Embryonic facial prominence (tissue), 1 donor: ENCODE data around the gene ETS1.

Experiments used
- DNase-seq: peaks from one replicate; pipeline ENCODE4 v3.0.0-alpha.2; 2016; ENCODE audit errors: extremely low spot score

ETS1 gene

GRCh38 chr11:128618603-128619002, 31.2 kb upstream of the ETS1 start:
- no peak for DNase-seq

DNA sequence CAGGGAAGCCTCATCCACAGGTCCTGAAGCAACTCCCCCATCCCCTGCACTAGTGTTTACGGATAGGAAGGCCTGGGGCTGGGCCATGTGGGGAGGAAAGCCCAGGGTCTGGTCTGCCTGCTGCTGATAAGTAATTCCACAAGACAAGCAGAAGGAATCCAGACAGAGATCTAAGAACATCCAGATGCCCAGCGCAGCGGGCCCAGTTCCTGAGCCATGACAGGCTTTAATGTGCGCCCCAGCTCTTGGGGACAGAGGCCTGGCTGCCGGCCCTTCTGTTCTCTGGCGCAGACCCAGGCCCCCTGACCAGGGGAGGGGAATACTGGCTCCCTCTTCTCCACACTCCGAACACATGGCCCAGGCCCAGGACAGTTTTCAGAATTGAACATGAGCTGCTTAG, 28.8 kb upstream of the ETS1 start:
- no peak for DNase-seq

GRCh38 chr11:128615612-128616011, 28.3 kb upstream of the ETS1 start:
- DNase-seq = no peak

DNA sequence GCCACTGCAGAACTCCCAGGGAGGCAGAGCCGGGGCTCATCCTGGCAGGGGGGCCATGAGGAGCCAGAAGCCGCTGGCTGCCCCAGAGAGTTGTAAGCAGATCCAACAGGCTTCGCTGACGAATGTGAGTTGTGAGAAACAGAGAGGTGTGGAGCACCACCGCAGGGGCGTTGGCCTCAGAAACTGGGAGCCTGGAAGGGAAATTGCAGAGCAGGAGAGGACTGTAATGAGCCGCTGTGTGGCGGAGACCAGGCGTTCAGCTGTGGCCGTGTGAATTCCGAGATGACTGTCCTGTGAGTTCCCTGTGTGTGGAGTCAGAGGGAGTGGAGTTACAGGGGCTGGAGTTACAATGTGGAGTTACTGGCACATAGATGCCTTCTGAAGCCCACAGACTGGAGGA, 27.7 kb upstream of the ETS1 start:
- DNase-seq = no peak

GRCh38 chr11:128614026-128614425, 26.7 kb upstream of the ETS1 start:
- no peak for DNase-seq

GRCh38 chr11:128613300-128613995, 26.1 kb upstream of the ETS1 start:
- no peak for DNase-seq

- no peak for DNase-seq
Measured at GRCh38 chr11:128610721-128611617, 23.6 kb upstream of the ETS1 start.

DNA sequence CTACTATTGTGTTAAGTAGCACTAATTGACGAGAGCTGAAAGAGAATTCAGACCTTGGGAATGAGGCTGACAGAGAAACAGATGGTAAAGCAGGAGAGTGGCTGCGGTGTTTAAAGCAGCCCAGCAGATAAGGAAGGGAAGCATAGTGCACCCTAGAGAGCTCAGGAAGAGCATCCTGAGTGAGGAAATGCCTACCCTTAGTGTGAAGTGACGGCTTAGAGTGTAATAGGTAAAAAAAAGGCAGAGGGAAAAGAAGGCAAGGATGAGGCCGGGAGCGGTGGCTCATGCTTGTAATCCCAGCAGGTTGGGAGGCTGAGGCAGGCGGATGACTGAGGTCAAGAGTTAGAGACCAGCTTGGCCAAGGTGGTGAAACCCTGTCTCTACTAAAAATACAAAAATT, 22.4 kb upstream of the ETS1 start:
- DNase-seq = no peak

DNA sequence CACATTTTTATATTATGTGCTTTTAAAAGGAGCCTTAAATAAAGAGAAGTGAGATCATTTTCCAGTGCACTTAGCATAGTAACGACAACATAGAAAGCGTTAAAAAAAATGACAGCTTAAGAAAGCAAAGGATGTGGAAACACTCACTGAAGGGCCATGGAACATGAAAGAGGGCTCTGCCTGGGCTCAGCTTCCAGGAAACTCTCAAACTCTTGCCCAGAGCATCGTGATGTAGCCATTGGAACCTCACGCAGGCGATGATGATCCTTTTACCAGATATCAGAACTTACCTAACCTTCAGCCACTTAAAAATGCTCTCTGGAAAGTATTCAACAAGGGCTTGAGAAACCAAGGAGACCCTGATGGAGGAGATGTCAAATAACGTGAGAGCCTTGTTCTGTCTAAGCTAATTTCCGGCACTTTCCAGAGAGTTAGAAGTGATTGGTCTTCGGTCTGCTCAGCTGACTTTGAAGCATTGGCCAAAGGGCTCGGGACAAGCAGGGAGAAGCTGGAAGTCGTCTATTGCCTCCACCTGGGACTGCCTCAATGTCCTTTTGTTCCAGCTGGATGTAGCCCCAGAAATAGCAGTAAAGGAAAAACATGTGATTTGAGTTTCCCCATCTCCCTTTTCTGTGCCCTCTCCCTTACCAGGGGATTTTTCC, 21.5 kb upstream of the ETS1 start:
- DNase-seq = no peak

DNA sequence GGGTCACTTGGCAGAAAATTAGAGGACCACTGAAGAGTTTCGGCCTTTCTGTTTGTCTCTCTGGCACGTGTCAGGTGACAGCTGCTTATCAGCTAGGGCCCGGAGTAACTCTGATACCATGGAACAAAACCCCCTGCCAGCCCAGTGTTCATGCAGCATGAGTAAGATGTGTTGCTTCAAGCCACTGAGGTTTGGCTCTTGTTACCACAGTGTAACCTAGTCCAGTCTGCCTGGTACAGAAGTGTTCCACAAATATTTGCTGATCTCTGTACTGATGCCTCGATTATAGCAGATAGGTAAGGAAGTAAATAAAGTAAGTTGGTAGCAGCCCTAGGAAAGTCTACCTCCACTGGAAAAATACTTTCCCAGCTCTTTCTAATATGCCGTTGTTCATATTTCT, 20.5 kb upstream of the ETS1 start:
- no peak for DNase-seq

DNA sequence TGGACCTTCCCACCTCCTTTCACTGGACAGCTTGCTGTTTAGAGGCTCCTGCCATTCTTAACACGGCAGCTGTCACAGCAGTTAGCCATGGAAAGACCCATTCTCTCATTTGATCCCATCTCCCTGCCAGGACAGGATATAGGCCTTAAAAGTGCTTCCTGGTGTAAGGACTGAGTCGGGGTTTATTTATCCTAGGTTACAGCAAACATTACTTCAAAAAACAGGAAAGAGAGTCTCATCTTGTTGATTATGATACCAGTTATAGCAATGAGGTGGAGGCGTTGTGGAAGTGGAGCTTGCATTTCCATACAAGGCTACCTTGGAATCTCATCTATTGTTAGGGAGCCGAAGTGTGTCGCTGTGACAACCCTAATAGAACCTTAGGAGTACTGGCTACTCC, 17.4 kb upstream of the ETS1 start:
- DNase-seq = no peak

- DNase-seq = no peak
Measured at GRCh38 chr11:128603752-128604414, 16.5 kb upstream of the ETS1 start.

GRCh38 chr11:128603003-128603696, 15.8 kb upstream of the ETS1 start:
- DNase-seq = no peak

DNA sequence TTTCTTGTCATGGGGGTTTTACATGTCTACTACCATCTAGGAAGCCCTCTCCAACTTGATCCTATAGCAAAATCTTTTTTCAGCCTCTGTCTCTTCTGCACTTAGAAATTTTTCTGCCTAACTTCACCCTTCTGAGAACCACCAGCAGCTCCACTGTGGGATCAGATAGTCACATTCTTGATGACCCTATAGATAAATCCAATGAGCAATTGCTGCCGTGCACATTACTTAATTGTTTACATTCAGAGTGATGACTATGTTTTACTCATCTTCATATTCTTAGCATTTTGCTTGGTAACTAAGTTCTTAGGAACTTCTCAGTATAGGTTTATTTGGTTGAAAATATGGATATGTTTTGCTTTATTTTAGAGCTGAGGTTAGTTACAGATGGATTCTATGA, 12.4 kb upstream of the ETS1 start:
- no peak for DNase-seq

DNA sequence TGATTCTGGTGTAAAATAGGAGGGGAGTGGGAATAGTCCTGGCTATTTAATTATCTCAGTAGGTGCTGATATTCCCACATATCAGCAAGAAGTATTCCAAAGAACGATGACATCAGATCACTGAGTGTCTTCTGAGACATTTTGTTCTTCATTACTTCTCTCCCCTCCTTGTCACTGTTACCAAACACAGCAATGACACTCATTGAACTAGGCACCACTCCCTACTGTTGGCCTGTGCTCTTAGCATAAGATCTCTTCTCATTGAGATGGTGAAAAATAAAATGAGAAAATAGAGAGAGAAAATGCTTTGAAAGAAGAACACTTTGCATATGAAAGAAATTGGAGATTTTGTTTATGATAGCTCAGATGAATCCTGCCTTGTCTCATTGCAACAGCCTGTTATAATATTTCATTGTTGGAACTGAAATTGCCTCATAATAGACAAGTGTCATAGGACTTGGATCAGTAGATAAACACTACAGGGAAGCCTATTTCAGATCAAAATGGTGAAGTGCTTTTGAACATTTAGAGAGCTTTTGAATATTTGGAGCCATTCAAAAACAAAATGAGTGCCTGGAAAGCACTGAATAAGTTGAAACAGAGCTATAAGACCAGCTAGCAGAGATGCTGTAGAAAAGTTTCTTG, 11.3 kb upstream of the ETS1 start:
- no peak for DNase-seq

DNA sequence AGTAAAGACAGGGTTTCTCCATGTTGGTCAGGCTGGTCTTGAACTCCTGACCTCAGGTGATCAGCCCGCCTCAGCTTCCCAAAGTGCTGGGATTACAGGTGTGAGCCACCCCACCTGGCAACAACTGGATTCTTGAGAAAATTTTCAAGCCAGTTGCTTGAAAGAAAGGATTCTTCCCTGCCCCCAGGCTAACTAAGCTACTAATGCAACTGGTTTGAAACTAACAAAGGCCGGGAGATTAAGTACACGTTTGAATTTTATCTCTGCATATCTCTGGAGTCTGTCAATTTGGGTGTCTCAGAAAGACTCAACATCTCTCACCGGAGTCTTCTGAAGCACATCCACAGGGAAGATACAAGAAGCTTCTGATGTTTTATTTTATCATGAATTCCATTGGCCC, 10.7 kb upstream of the ETS1 start:
- DNase-seq = no peak

- no peak for DNase-seq
Measured at GRCh38 chr11:128597209-128597608, 9.9 kb upstream of the ETS1 start.

DNA sequence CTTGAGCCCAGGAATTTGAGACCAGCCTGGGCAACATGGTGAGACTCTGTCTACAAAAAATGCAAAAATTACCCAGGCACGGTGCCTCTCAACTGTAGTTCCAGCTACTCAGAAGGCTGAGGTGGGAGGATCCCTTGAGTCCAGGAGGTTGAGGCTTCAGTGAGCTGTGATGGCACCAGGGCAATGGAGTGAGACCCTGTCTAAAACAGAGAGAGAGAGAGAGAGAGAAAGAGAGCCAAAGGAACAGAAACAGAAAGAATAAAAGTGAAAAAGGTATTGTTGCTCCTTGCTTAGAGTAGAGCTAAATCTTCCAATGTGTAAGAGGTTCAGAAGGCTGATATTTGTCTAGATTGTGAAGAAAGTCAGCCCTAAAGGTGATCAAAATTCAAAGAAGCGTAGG, 8.9 kb upstream of the ETS1 start:
- DNase-seq = no peak

GRCh38 chr11:128595775-128596174, 8.4 kb upstream of the ETS1 start:
- no peak for DNase-seq

- DNase-seq = no peak
Measured at GRCh38 chr11:128595221-128595620, 7.9 kb upstream of the ETS1 start.

GRCh38 chr11:128594226-128594625, 6.9 kb upstream of the ETS1 start:
- no peak for DNase-seq
